HG02943 (cell line): ENCODE data around the gene NAV1.
"Not testable (repeated sequence)": the region's sequence is repeated elsewhere in the genome, so short reads cannot be mapped to it uniquely, and the experiment has no call there.

Experiments used
- ATAC-seq: cut with Tn5 transposase; IDR thresholded peaks from one replicate; pipeline ENCODE4 v1.9.1; 2021; ENCODE audit warnings: mild to moderate bottlenecking, low read depth, moderate library complexity; ENCODE audit not compliant: unreplicated experiment

NAV1 gene, protein sequence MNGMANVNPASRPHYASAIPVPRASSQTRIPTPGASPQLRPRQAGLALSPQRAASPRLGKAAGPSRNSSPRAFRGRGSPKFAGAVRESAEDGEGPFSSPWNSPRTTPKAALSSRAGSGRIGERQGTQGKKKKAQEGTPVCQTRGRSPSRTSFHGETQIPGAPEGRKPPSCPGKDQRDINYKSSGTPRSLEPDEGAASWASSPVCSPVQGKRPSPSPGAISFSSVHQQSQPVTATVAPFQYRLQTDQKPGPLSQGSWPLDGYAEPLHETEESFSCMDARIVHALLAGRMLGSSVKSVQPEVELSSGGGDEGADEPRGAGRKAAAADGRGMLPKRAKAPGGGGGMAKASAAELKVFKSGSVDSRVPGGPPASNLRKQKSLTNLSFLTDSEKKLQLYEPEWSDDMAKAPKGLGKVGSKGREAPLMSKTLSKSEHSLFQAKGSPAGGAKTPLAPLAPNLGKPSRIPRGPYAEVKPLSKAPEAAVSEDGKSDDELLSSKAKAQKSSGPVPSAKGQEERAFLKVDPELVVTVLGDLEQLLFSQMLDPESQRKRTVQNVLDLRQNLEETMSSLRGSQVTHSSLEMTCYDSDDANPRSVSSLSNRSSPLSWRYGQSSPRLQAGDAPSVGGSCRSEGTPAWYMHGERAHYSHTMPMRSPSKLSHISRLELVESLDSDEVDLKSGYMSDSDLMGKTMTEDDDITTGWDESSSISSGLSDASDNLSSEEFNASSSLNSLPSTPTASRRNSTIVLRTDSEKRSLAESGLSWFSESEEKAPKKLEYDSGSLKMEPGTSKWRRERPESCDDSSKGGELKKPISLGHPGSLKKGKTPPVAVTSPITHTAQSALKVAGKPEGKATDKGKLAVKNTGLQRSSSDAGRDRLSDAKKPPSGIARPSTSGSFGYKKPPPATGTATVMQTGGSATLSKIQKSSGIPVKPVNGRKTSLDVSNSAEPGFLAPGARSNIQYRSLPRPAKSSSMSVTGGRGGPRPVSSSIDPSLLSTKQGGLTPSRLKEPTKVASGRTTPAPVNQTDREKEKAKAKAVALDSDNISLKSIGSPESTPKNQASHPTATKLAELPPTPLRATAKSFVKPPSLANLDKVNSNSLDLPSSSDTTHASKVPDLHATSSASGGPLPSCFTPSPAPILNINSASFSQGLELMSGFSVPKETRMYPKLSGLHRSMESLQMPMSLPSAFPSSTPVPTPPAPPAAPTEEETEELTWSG (N-terminal part only)

DNA sequence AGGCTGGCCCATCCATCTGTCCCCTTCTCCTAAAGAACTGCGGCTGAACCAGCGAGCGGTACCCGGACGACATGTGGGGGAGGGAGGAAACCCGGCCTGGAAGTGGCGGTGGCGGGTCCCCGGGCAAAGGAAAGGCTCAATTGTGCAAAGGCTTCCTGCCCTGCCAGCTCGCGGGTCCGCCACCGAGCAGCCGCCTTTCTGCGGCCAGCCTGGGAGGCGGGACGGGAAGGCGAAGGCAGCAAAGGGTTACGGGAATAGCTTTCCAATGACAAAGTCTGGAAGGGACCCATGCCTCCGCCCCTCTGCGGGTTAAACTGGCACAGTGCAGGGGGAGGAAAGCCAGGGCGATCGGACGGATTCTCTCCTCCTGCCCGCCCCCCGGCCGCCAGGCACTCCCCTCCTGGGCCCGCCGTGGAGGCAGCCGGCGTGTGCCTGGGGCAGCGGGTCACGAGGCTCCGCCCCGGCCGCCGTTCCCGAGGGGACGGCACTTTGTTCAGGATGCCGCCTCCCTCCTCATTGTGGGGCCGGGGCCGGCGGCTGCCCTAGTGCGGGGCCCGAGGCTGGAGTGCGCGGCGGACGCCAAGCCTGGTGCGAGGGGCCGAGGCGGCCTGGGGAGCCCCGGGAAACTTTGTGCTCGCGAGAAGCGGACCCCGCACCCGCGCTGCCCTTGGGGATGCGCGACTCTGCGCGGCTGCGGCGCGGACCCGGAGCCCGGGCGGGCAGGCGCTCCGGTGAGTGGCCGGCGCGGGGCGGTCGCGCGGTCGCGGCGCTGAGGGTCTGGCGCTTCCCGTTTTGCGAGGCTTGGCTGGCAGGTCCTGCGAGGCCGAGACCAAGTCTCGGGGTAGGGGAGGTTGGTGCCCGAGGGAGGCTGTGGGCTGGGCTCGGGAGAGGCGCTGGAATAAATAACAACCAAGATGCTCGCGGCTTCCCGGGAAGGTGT lies at the start of gene NAV1:
Gene NAV1, plus strand, starts transcription at position 516 of the 940 bp plus-strand sequence. CDS start 83,758 bp downstream, outside the sequence.
- no peak for ATAC-seq

DNA sequence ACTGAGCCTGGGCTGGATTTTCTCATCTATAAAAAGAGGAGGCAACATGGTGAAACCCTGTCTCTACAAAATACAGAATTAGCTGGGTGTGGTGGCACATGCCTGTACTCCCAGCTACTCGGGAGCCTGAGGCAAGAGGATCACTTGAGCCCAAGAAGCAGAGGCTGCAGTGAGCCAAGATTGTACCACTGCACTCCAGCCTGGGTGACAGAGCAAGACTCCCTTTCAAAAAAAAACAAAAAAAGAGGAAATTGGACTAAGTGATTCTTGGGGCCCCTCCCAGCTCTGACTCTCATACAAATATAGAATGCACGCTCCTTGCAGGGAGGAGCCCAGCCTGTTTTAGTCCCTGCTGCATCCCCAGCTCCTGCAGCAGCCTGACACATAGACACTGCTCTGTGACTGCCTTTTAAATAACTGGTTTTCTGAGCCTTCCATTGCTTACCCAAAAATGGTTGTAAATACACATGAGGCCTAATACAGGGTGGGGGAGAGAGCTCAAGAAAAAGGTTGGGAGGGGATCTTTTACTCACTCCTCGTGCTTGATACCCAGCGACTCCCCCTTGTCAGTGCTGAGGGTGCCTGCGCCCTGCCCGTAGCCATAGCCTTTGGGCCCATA lies 49.2 kb upstream of the NAV1 start:
- ATAC-seq, result no peak

DNA sequence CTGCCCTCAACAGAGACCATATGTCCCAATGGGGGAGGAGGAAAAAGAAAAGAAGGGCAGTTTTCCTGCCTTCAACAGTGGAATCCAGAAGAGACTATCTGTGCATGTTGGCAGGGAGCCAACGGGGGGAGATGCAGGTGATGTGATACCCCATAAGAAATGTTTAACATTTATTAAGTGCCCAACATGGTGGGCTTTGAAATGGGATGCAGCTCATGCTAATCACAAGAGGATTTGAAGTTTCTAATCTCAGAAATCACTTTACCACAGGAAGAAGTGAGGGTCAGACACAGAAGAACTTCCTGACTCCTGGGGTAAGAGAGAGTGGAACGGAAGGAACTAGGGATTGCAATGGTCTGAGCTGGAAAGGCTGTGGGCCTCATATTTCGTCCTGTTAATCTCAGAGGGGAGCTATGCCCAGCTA lies 48.2 kb upstream of the NAV1 start:
- ATAC-seq, result no peak

DNA sequence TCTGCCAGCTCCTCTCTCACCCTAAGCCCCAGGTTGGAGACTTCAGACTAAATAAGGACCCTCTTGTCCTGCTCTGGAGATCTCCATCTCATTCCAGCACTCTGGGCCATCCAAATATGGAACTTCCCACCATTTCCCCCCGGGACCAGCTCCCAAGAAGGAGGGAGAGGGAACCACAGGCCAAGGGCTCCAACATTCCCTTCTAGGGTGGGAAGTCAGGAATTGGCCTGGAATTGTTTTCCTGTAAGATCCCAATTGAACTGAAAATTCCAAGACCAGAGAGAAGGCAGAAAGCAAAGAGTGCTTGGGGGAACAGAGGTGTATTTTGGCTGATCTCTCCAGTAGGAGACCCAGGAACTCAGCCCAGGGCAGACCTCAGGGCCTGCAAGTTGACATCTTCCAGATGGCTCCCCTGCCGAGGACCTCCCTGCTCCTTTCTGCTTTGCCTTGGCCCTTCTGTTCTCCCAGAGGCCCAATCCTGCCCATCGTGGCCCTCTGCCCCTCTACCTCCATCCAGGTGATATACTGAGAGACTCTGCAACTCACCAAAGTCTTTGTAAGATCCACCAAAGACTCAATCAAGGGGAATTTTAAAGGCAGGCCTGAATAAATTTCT lies 46.9 kb upstream of the NAV1 start:
- ATAC-seq, result no peak

DNA sequence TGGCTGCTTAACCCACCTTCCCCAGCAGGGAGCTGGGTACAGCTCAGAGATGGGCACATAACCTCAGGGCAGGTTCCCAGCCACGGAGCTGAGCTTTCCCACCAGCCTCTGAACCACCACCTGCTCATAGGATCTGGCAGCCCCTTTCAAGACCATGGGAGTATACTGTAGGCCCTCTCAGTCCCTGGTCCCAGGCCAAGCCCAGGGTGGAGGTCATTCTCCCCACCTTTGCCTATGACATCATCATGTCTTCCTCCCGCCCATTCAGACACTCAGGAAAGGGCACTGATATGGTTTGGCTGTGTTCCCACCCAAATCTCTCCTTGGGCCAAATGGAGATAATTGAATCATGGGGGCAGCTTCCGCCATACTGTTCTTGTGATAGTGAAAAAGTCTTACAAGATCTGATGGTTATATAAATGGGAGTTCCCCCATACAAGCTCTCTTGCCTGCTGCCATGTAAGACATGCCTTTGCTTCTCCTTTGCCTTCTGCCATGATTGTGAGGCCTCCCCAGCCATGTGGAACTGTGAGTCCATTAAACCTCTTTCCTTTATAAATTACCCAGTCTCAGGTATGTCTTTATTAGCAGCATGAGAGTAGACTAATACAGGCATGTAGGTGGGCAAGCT lies 45.8 kb upstream of the NAV1 start:
- not testable (repeated sequence) for ATAC-seq

DNA sequence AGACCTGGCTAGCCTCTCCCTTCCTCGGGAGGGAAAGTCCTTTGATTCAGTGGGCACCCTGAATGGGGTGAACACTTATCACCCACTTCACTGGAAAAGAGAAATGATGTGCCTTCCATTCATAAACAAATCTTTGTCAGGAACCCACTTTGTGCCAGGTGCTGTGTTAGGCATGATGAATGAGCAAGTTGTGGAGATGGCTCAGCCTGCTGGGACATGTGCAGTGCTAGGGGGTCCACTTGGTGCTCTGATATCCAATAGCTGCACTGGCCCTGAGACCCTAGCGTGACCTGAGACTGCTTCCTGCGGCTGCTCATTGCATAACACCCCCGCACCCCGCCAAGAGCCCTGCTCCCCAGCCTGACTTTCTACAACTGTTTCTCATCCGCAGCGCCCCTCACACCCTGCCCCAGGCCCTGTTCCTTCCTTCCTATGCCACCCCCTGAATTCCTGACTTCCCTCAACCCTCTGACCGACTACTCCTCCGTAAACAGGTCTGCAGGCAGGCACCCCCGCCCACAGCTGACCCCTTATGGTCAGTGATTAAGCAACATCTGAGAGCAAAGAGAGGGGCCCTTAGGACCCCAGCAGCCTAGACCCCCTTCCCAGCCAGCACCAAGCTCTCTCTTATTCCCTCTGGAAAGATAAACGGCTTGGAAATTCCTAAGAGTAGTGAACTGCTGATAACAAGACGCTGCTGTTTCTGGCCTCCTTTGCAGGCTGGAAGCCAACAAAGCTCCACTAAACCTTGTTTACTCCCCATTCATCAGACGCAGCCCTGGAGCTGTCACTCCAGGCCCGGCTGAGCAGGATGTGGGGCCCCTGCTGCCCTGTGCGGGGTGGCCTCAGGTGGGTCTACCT lies 44.9 kb upstream of the NAV1 start:
- no peak for ATAC-seq

DNA sequence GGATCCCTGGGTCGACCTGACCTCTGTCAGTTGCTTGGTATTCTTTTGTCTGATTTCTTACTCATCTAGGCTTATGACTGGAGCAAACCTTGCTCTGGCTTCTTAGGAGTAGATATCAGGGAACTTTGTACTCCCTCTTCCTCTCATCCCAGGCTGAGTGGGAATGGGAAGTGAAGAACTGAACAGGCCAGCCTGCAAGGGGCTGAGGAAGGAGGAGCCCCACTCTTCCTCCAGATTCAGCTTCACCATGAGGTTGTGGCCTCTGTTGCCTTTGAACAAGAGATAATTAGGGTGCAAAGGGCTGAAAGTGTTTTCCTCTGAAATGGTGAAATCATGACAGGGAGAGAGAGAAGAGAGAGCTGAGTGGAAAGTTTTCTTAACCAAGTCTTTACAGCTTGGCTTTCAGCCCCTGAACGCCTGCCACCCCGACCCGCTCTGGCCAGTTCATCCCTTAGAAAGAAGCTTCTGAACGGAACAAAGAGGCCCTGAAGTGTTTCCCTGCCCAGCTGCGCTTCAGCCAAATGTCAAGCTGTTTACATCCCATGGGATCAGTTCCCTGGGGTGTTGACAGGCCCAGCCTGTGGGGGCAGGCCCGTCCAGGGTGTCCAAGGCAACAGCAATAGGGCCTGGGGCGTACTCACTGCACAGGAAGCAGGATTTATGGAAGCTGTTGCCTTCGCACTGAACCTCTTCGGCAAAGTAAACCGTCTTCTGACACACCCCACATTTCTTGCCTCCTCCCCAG lies 43.2 kb upstream of the NAV1 start:
- no peak for ATAC-seq

DNA sequence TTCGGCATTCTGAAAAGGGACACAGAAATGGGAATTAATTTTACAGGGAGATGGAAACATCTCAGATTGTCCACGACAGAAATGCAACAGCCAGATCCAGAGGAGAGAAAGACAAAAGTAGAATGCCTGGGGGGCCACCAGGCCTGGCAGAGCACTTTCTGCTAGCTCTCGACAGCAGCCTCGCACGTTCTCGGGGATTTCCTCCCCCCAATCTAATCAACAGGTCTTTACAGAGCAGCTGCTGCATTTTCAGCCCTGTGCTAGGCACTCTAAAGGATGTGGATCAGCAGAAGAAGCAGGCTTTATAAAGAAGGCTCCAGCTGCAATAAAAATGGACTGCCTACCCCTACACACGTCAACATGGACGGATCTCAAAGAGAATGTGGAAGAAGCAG lies 42.6 kb upstream of the NAV1 start:
- ATAC-seq, result no peak

DNA sequence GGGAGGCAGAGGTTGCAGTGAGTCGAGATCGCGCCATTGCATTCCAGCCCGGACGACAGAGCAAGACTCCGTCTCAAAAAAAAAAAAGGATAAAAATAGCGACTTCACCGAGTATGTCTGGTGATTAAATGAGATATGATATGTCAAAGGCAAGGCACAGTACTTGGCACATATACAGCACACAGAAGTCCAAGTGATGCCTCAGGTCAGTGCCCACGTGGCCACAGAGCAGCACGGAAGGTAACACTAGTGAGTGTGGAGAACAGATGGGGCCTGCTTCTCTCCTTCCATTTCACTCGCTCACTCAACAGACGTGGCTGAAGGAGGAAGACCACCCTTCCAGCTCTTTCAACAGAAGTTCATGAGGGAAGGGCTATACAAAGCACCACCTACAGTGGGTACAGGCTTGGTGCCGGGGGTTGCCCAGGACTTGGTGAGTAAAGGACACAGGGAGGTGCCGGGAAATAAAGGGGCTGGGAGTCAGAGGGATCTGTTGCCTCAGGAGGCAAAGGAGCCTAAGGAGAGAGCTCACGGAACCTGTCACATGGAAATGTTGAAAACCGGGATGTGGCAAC lies 40.9 kb upstream of the NAV1 start:
- no peak for ATAC-seq

DNA sequence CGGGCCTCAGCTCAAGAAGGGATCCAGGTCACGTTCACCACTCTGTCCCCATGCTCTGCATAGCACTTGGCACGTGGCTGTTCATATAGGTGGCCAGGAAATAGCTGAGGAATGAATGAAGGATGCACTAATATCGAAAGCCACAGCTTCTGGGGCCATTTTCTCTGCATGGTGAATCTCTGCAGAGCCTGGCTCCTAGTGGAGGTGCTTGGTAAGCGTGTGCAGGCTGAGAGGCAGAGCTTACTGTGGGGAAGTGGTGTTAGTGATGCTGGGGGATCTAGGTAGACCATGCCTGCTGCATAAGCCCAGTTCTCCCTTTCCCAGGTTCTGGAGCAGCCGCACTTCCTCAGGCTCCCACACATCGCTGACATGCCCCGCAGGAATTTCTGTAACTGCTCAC lies 40.3 kb upstream of the NAV1 start:
- no peak for ATAC-seq

DNA sequence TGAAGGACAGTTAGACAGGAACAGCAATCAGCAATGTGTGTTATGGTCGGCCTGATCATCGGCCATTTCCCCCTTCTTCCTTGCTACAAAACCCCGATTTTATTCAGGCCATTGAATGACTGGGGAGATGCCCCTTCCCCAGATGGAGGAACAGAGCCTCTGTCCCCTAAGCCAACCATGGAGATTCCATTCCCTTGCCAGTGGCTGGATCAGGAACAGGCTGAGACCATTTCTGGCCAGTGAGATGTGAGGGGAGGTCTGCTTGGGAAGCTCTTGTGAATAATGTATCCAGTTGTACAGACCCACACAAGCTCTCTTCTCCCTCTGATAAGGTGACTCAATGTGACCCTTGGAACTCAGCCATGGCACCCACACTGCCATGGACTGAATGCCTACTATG lies 39.7 kb upstream of the NAV1 start:
- ATAC-seq, result no peak

DNA sequence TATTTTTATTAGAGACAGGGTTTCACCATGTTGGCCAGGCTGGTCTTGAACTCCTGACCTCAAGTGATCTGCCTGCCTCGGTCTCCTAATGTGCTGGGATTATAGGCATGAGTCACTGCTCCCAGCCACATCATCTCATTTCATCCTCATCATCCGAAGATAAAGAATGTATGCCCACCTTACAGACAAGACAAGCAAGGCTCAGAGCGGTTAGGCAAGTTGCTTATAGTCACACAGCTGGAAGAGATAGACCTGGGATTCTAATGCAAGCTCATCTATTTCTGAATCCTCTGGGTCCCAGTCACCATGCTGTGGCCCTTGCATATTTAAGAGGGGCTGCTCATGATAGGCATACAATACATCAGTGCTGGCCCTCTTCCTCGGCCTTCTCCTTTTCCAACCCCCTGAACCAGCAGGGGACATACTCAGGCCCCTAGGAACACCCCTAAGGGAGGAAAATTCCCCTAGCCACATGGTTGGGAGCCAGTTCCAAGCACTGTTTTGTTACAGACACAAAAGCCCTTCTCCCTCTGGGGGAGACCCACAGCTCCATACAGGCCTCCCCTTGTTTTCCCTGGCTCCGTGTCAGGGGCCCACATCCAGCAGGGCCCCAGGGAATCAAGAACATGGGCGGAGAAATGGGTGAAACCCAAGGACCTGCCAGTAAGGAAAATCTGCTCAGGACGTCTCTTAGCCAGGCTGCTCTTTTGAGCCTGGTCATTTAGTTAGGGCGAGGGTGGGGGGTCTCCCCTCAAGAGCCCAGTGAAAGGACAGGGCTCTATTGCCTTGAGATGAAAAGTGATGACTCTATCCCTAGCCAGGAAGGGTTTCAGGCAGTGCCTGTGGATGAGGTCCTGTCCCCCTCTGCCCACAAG lies 38.9 kb upstream of the NAV1 start:
- ATAC-seq, result no peak

DNA sequence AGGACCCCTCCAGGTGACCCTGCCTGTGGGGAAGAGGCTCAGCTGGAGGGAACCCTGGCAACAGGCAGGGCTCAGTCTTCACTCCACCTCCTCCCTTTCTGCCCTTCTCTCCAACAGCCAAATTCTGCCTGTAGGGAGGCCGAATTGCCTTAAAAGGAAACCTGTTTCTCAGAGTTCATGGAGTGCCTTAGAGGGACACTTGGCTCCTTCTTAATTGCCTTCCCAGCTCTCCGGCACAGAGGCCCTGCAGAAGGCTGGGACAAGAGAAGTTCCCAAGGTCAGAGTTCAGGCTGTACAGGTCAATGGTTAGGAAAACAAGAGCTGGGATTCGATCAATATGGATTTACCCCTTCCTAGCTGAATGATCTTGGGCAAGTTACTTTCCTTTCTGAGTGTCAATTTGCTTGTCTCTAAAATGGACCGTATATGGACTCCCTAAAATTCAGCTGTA lies 38.2 kb upstream of the NAV1 start:
- ATAC-seq, result no peak

DNA sequence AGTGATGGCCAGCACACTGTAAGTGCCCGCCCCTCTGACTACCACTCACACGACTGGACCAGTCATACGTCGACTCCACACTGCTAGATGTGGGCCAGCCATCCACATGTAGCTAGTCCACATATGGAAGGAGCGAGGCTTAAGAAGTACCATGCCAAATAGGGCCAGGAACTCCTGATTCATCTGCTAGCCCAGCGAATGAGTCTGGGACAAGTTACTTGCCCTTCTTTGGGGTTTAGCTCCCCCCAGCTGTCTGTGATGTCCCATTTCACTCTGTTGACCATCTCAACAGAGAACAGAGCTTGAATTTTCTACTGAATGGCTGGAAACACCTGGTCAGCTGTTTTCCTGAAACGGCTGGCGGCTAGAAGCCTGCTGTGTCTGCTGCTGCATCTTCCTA lies 37.8 kb upstream of the NAV1 start:
- no peak for ATAC-seq

DNA sequence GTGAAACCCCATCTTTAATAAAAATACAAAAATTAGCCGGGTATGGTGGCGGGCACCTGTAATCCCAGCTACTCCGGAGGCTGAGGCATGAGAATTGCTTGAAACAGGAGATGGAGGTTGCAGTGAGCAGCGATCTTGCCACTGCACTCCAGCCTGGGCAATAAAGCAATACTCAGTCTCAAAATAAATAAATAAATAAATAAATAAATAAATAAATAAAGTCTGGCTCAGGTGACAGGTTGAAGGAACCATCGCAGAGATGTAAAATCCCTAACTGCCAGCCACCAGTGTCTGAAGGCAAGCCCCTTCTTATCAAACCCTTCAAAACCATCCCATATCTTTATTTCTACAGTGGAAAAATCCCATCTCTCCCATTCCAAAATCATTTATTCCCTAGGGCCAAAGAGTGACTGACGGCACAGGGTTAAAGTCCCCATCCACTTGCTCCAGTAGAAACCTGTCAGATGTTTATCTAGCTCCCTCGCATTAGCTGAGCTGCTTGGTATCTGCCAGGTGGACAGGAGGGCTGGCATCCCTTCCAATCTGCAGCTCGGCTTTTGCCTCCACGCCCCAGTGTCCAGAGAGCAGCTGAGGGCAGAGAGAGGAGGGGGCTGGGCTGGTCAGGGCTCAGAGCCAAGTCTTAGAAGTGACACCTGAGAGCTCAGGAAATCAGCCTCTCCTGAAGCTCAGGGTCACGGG lies 37.0 kb upstream of the NAV1 start:
- no peak for ATAC-seq
